Measurements from ENCODE around the gene ACBD4. TPM values are rescaled to one million over a fixed set of nuclear protein-coding genes. Genes with fewer than 3 reads are reported as not detected.
A peak's percentile ranks its signal among the peaks of the same experiment; 100 is the strongest.

The ACBD4 gene
- total and polyA plus RNA-seq, 2 of the 13 experiments (the other 11 are each of a cell fraction or from before 2014, with no cell fraction given), result 16.1 to 26.9 TPM

GRCh38 chr17:45156242-45156641 is 20.8 kb downstream of the ACBD4 start:
- ATAC-seq, result no peak
- DNase-seq (ENCODE audit: low spot score), result no peak
- in situ Hi-C loops (cut with HindIII; ENCODE audit: extremely low pct_ligation_motif_present, low pct_unique_long_range_greater_than_20kb) (no loop called here), intact Hi-C loops (cut with micrococcal nuclease; ENCODE audit: unreplicated experiment) (no loop called here)
- H3K36me3 ChIP-seq (replicated peaks in 1 of 2; ENCODE audit: control insufficient read depth in 1 of 2, insufficient read depth in 2 of 2, low read length in 2 of 2), result no peaks in the 10 kb centered on the region
- ChIA-PET CTCF (ENCODE audit: low intra/inter-chr PET ratio, low total read pairs) (no interaction called here), POLR2A (interaction anchor here (1.0 to 24.3 kb wide), 4 partner anchors 1 to 42 kb away, joined by 3 to 2487 read pairs (median 1519); partner anchors contain the start of genes ACBD4, HEXIM1 and HEXIM2)
- no peak overlapping the region for H3K4me2 ChIP-seq (ENCODE audit: low read depth, low read length)
- peaks cover 19% of the 10 kb centered on the region for H3K79me2 ChIP-seq (ENCODE audit: insufficient read depth, low read length)
- no TSS peak for BruUV-seq (replicated peaks)
- no peak overlapping the region for H3K27ac ChIP-seq (ENCODE audit: extremely low read length, insufficient read depth, low read length)
- H3K9me3 ChIP-seq (ENCODE audit: low read length), result no peaks in the 10 kb centered on the region
- 97% methylated on average over 3 of the region's 3 CpGs for WGBS (ENCODE audit: low lambda C conversion rate)
- no peaks in the 10 kb centered on the region for H3K27me3 ChIP-seq (ENCODE audit: control insufficient read depth in 1 of 2, insufficient read depth in 2 of 2, low read length in 2 of 2)
- H2AFZ ChIP-seq (ENCODE audit: low read length), result no peak overlapping the region
- peaks cover 7% of the 10 kb centered on the region for H4K20me1 ChIP-seq (ENCODE audit: insufficient read depth, low read length)
- FAIRE-seq, result no peak
- peaks cover 35% of the 10 kb centered on the region for H3K4me1 ChIP-seq (ENCODE audit: insufficient read depth, low read length)
- no peak overlapping the region for H3K9ac ChIP-seq (ENCODE audit: insufficient read depth, low read depth, low read length)
- no peak for TF ChIP-seq ZNF441 (CRISPR knock-in tag; IDR thresholded peaks at IDR 0.05; ENCODE audit: borderline replicate concordance)
- no peak for TF ChIP-seq MIER2 (CRISPR knock-in tag; IDR thresholded peaks at IDR 0.05)
- TF ChIP-seq ARNTL (CRISPR knock-in tag; IDR thresholded peaks at IDR 0.05), result no peak
- TF ChIP-seq MBD4 (IDR thresholded peaks at IDR 0.05; ENCODE audit: borderline replicate concordance, low read length), result no peak
- no peak overlapping the region for H3K4me3 ChIP-seq (replicated peaks in 1 of 3; ENCODE audit: insufficient read depth in 1 of 3, low read depth in 2 of 3, low read length in 3 of 3)

- Histone ChIP-seq H3K9ac (ENCODE audit: insufficient read depth, low read depth, low read length) (peak overlapping the region; percentile 100), H3K79me2 (ENCODE audit: insufficient read depth, low read length) (peaks cover 32% of the 10 kb centered on the region), H3K27ac (ENCODE audit: extremely low read length, insufficient read depth, low read length) (peak overlapping the region; percentile 98), H4K20me1 (ENCODE audit: insufficient read depth, low read length) (no peaks in the 10 kb centered on the region), H2AFZ (ENCODE audit: low read length) (no peak overlapping the region), H3K4me3 (replicated peaks in 1 of 3; ENCODE audit: insufficient read depth in 1 of 3, low read depth in 2 of 3, low read length in 3 of 3) (peak overlapping the region; percentile 74 to 93 (median 92)), H3K9me3 (ENCODE audit: low read length) (no peaks in the 10 kb centered on the region), H3K27me3 (ENCODE audit: control insufficient read depth in 1 of 2, insufficient read depth in 2 of 2, low read length in 2 of 2) (no peaks in the 10 kb centered on the region; a peak in 1 of 5 replicates), H3K4me1 (ENCODE audit: insufficient read depth, low read length) (peaks cover 59% of the 10 kb centered on the region), H3K36me3 (replicated peaks in 1 of 2; ENCODE audit: control insufficient read depth in 1 of 2, insufficient read depth in 2 of 2, low read length in 2 of 2) (peaks cover 5 to 8% of the 10 kb centered on the region in 2 experiments; a peak in 3 of 5 replicates), H3K4me2 (ENCODE audit: low read depth, low read length) (peak overlapping the region; percentile 86)
- peak; percentile 90 for DNase-seq (ENCODE audit: low spot score)
- ChIA-PET POLR2A (interaction anchor here (0.6 to 24.3 kb wide), 31 partner anchors 6 to 265 kb away, joined by 3 to 2487 read pairs (median 8); partner anchors contain the start of genes ACBD4, EFTUD2, HEXIM1 and HEXIM2), CTCF (ENCODE audit: low intra/inter-chr PET ratio, low total read pairs) (interaction anchor here (1.3 to 5.6 kb wide), 6 partner anchors 9 to 37 kb away, joined by 3 to 39 read pairs (median 8); partner anchors contain the start of genes ACBD4 and HEXIM1)
- peak; percentile 78 for FAIRE-seq
- intact Hi-C loops (cut with micrococcal nuclease; ENCODE audit: unreplicated experiment) (loop anchor here (1.0 to 2.0 kb wide), 4 partner anchors 8 to 36 kb away; partner anchors contain the start of gene HEXIM1), in situ Hi-C loops (cut with HindIII; ENCODE audit: extremely low pct_ligation_motif_present, low pct_unique_long_range_greater_than_20kb) (no loop called here)
- WGBS (ENCODE audit: low lambda C conversion rate), result 0% methylated on average over 31 of the region's 48 CpGs
- peak; percentile 75 for ATAC-seq
- TSS peak; percentile 75 for BruUV-seq (replicated peaks)
- TF ChIP-seq KLF16 (CRISPR knock-in tag; IDR thresholded peaks at IDR 0.05) (no peak; a peak in 2 of 4 replicates), KLF13 (CRISPR knock-in tag; IDR thresholded peaks at IDR 0.05) (peak; percentile 34; the same call in 1 of the 2 replicates), GRHL1 (CRISPR knock-in tag; conservative IDR thresholded peaks at IDR 0.05) (no peak), ZBTB33 (CRISPR knock-in tag; IDR thresholded peaks at IDR 0.05) (no peak), XBP1 (CRISPR knock-in tag; IDR thresholded peaks at IDR 0.05) (peak; percentile 93), GATAD2A (CRISPR knock-in tag; IDR thresholded peaks at IDR 0.05) (no peak; the same call in 1 of the 2 replicates), ZNF143 (CRISPR knock-in tag; IDR thresholded peaks at IDR 0.05) (no peak), ZNF367 (CRISPR knock-in tag; IDR thresholded peaks at IDR 0.05; ENCODE audit: borderline replicate concordance) (peak; percentile 88; the same call in 1 of the 2 replicates), SP5 (CRISPR knock-in tag; IDR thresholded peaks at IDR 0.05; ENCODE audit: borderline replicate concordance, low read depth) (peak; percentile 23; the same call in 1 of the 2 replicates), RARG (CRISPR knock-in tag; IDR thresholded peaks at IDR 0.05; ENCODE audit: low read depth) (peak; percentile 43)
Measured at GRCh38 chr17:45160447-45161287, 25.2 kb downstream of the ACBD4 start.
